CD14-positive monocyte (primary cell): ENCODE data around the gene L3MBTL4. TPM values are rescaled to one million over a fixed set of nuclear protein-coding genes. Genes with fewer than 3 reads are reported as not detected.

Experiments
- DNase-seq, 3 donors: peaks; one replicate each; pipeline ENCODE4 v3.0.0-alpha.2; 2011 to 2022
- H2AFZ ChIP-seq: 2 replicates; pipeline ENCODE4 v1.6.0; 2012; ENCODE audit warnings: mild to moderate bottlenecking, low read depth, low read length, inconsistent platforms; ENCODE audit not compliant: insufficient read depth, poor library complexity, severe bottlenecking
- H3K27ac ChIP-seq, 2 donors: 1 replicate in 1 of 2; 2 replicates in 1 of 2; pipeline ENCODE4 v1.5.1; 2012 to 2013; ENCODE audit warnings: low read length in 2 of 2, control low read depth in 1 of 2, inconsistent platforms in 1 of 2, low read depth in 1 of 2, mild to moderate bottlenecking in 1 of 2
- H3K27me3 ChIP-seq, 2 donors: one replicate each; pipeline versions ENCODE4 v1.6.0 to v1.6.1; 2011 to 2013; ENCODE audit warnings: low read length in 2 of 2; ENCODE audit not compliant: control insufficient read depth in 2 of 2, insufficient read depth in 2 of 2
- H3K36me3 ChIP-seq, 2 donors: replicated peaks in 1 of 2; 1 replicate in 1 of 2; 2 replicates in 1 of 2; pipeline versions ENCODE4 v1.5.1 to v1.6.1; 2012 to 2013; ENCODE audit warnings: low read length in 2 of 2, control low read depth in 1 of 2, inconsistent platforms in 1 of 2, mild to moderate bottlenecking in 1 of 2; ENCODE audit not compliant: insufficient read depth in 2 of 2, control insufficient read depth in 1 of 2
- H3K4me1 ChIP-seq, 2 donors: 1 replicate in 1 of 2; 2 replicates in 1 of 2; pipeline versions ENCODE4 v1.5.1 to v1.6.1; 2012 to 2013; ENCODE audit warnings: low read length in 2 of 2, control low read depth in 1 of 2, inconsistent platforms in 1 of 2, mild to moderate bottlenecking in 1 of 2, moderate library complexity in 1 of 2; ENCODE audit not compliant: insufficient read depth in 2 of 2, control insufficient read depth in 1 of 2
- H3K4me2 ChIP-seq: replicated peaks from 2 replicates; pipeline ENCODE3; 2012; ENCODE audit warnings: low read length, moderate library complexity, mild to moderate bottlenecking; ENCODE audit not compliant: poor library complexity, severe bottlenecking; ENCODE audit errors: extremely low read depth
- H3K4me3 ChIP-seq, 3 experiments: fragments of 200-600 bp in 1 of 3; sonication (generic) in 1 of 3; replicated peaks in 1 of 3; 1 replicate in 2 of 3; 2 replicates in 1 of 3; pipeline ENCODE4 v1.5.1; 2011 to 2013; ENCODE audit warnings: low read length in 3 of 3, mild to moderate bottlenecking in 3 of 3, control low read depth in 2 of 3, low read depth in 2 of 3, inconsistent platforms in 1 of 3, moderate library complexity in 1 of 3
- H3K79me2 ChIP-seq: 2 replicates; pipeline ENCODE4 v1.6.0; 2012; ENCODE audit warnings: mild to moderate bottlenecking, control low read depth, inconsistent platforms, low read length, moderate library complexity; ENCODE audit not compliant: insufficient read depth
- H3K9ac ChIP-seq: 2 replicates; pipeline ENCODE4 v1.6.0; 2017; ENCODE audit warnings: low read length, mild to moderate bottlenecking; ENCODE audit not compliant: insufficient read depth, poor library complexity, severe bottlenecking
- H3K9me3 ChIP-seq, 2 donors: replicated peaks in 1 of 2; 1 replicate in 1 of 2; 2 replicates in 1 of 2; pipeline versions ENCODE4 v1.5.1 to v1.6.1; 2012 to 2013; ENCODE audit warnings: low read length in 2 of 2, control low read depth in 1 of 2; ENCODE audit not compliant: control insufficient read depth in 1 of 2, insufficient read depth in 1 of 2
- H4K20me1 ChIP-seq: 2 replicates; pipeline ENCODE4 v1.6.0; 2012; ENCODE audit warnings: mild to moderate bottlenecking, low read length, control low read depth, moderate library complexity; ENCODE audit not compliant: insufficient read depth
- H3K27ac Mint-ChIP-seq, 7 donors: one replicate each; pipeline ENCODE4 v1.8.0; 2020; ENCODE audit warnings: mild to moderate bottlenecking in 7 of 7, mixed read lengths in 7 of 7, moderate library complexity in 6 of 7, inconsistent platforms in 2 of 7
- H3K27me3 Mint-ChIP-seq, 3 donors: one replicate each; pipeline ENCODE4 v1.8.0; 2021 to 2022; ENCODE audit warnings: low read depth in 3 of 3, mild to moderate bottlenecking in 3 of 3, mixed read lengths in 3 of 3, moderate library complexity in 3 of 3, inconsistent platforms in 1 of 3
- H3K36me3 Mint-ChIP-seq, 2 donors: one replicate each; pipeline ENCODE4 v1.8.0; 2020; ENCODE audit warnings: mixed read lengths in 2 of 2, inconsistent platforms in 1 of 2, mild to moderate bottlenecking in 1 of 2
- H3K4me1 Mint-ChIP-seq: one replicate; pipeline ENCODE4 v1.8.0; 2020; ENCODE audit warnings: mild to moderate bottlenecking, mixed read lengths
- H3K4me3 Mint-ChIP-seq, 2 donors: one replicate each; pipeline ENCODE4 v1.8.0; 2020; ENCODE audit warnings: mild to moderate bottlenecking in 2 of 2, mixed read lengths in 2 of 2, moderate library complexity in 1 of 2
- H3K9me3 Mint-ChIP-seq, 7 donors: one replicate each; pipeline ENCODE4 v1.8.0; 2020 to 2022; ENCODE audit warnings: mixed read lengths in 7 of 7, mild to moderate bottlenecking in 6 of 7, moderate library complexity in 6 of 7, inconsistent platforms in 2 of 7
- CTCF ChIP-seq: fragments of 200-600 bp; IDR thresholded peaks from one replicate; pipeline ENCODE4 v1.8.0; 2022; ENCODE audit warnings: antibody characterized with exemption, mild to moderate bottlenecking
- WGBS: methylation state at CpG from one replicate; pipeline ENCODE4 v1.1.5; 2013; ENCODE audit warnings: missing lambda C conversion rate; ENCODE audit not compliant: insufficient coverage; 5-methylcytosine and 5-hydroxymethylcytosine counted together
- intact Hi-C, 2 donors: fragments of 100-400 bp; cut with micrococcal nuclease; formaldehyde crosslinking; loops; one replicate each; pipeline versions ENCODE4 v1.15.0 to v1.15.1; 2023
- polyA plus RNA-seq, 3 donors: library from polyadenylated mRNA; depleted of rRNA in 1 of 3; unstranded in 2 of 3; stranded (reverse) in 1 of 3; fragments of 300-500 nt in 2 of 3; fragments of >200 nt in 1 of 3; fragmentation: Illumina TruSeq in 2 of 3; gene quantifications; 1 replicate in 2 of 3; 2 replicates in 1 of 3; pipeline ENCODE4 v1.2.3, GENCODE V29; 2012 to 2021

The L3MBTL4 gene
- polyA plus RNA-seq, 3 donors: 0.55 to 1.2 (median 0.72) TPM

- Histone ChIP-seq H3K4me1 (no peaks in the 10 kb centered on the region), H3K36me3 (no peaks in the 10 kb centered on the region), H3K9ac (no peak overlapping the region), H3K4me3 (no peak overlapping the region), H3K9me3 (peaks cover 0 to 17% of the 10 kb centered on the region in 2 donors), H4K20me1 (no peaks in the 10 kb centered on the region), H3K27ac (no peak overlapping the region), H2AFZ (no peak overlapping the region), H3K4me2 (no peak overlapping the region), H3K79me2 (no peaks in the 10 kb centered on the region), H3K27me3 (no peaks in the 10 kb centered on the region)
- H3K27ac Mint-ChIP-seq: no peak overlapping the region
- H3K27me3 Mint-ChIP-seq: no peaks in the 10 kb centered on the region
- H3K4me1 Mint-ChIP-seq: peaks cover 5% of the 10 kb centered on the region
- H3K4me3 Mint-ChIP-seq: no peak overlapping the region
- DNase-seq: no peak
- no peak for TF ChIP-seq CTCF
- intact Hi-C loops: no loop called here
- H3K9me3 Mint-ChIP-seq: peaks cover 8 to 25% (median 17%) of the 10 kb centered on the region in 7 donors
- H3K36me3 Mint-ChIP-seq: no peaks in the 10 kb centered on the region
These were observed 369.9 kb downstream of the L3MBTL4 start for GRCh38 chr18:6044773-6045172.

- no peak overlapping the region for H2AFZ ChIP-seq
- 100% methylated on average over 1 of the region's 1 CpG for WGBS
- H3K27me3 Mint-ChIP-seq: no peaks in the 10 kb centered on the region
These were observed 370.4 kb downstream of the L3MBTL4 start for GRCh38 chr18:6044319-6044718.

More at GRCh38 chr18:6044319-6044718, 370.4 kb downstream of the L3MBTL4 start:
- H4K20me1 ChIP-seq: no peaks in the 10 kb centered on the region
- H3K4me1 ChIP-seq: no peaks in the 10 kb centered on the region
- peaks cover 0 to 17% of the 10 kb centered on the region in 2 donors for H3K9me3 ChIP-seq
- no peaks in the 10 kb centered on the region for H3K79me2 ChIP-seq
- H3K27ac ChIP-seq: no peak overlapping the region
- TF ChIP-seq CTCF: no peak
- H3K4me3 ChIP-seq: no peak overlapping the region
- Mint-ChIP-seq H3K4me1 (peaks cover 5% of the 10 kb centered on the region), H3K4me3 (no peak overlapping the region), H3K36me3 (no peaks in the 10 kb centered on the region), H3K9me3 (peaks cover 8 to 25% (median 17%) of the 10 kb centered on the region in 7 donors), H3K27ac (no peak overlapping the region)
- intact Hi-C loops: no loop called here
- no peak for DNase-seq
- H3K4me2 ChIP-seq: no peak overlapping the region
- H3K9ac ChIP-seq: no peak overlapping the region
- no peaks in the 10 kb centered on the region for H3K27me3 ChIP-seq
- H3K36me3 ChIP-seq: no peaks in the 10 kb centered on the region
